Smooth muscle cell (in vitro differentiated cells): Measurements from ENCODE around the gene KATNB1. TPM values are rescaled to one million over a fixed set of nuclear protein-coding genes. Genes with fewer than 3 reads are reported as not detected.

Source experiments
- DNase-seq: peaks from one replicate; lab custom pipeline; 2025; ENCODE audit not compliant: unreplicated experiment; lab: John Stamatoyannopoulos, UW
- H2AFZ ChIP-seq: fragments of 200-600 bp; sonication (generic); 2 replicates; pipeline ENCODE4 v1.6.0; 2016; ENCODE audit warnings: antibody characterized with exemption, low read depth, mild to moderate bottlenecking
- H3F3A ChIP-seq: fragments of 200-600 bp; sonication (generic); 2 replicates; pipeline ENCODE4 v1.6.0; 2017; ENCODE audit warnings: antibody characterized with exemption, low read depth
- H3K27ac ChIP-seq: fragments of 200-600 bp; sonication (generic); 2 replicates; pipeline ENCODE4 v1.5.1; 2016; ENCODE audit warnings: low read depth, mild to moderate bottlenecking
- H3K27me3 ChIP-seq: fragments of 200-600 bp; sonication (generic); 2 replicates; pipeline ENCODE4 v1.6.1; 2016; ENCODE audit warnings: low read depth, mild to moderate bottlenecking
- H3K36me3 ChIP-seq: fragments of 200-600 bp; sonication (generic); 2 replicates; pipeline ENCODE4 v1.5.1; 2016; ENCODE audit warnings: low read depth
- H3K4me1 ChIP-seq: fragments of 200-600 bp; sonication (generic); 2 replicates; pipeline ENCODE4 v1.5.1; 2016; ENCODE audit warnings: low read depth
- H3K4me2 ChIP-seq: fragments of 200-600 bp; sonication (generic); 2 replicates; pipeline ENCODE4 v1.6.0; 2016; ENCODE audit warnings: mild to moderate bottlenecking
- H3K4me3 ChIP-seq: fragments of 200-600 bp; sonication (generic); 2 replicates; pipeline ENCODE4 v1.5.1; 2016; ENCODE audit warnings: mild to moderate bottlenecking
- H3K79me2 ChIP-seq: fragments of 200-600 bp; sonication (generic); 2 replicates; pipeline ENCODE4 v1.6.0; 2016; ENCODE audit warnings: low read depth, mild to moderate bottlenecking
- H3K9ac ChIP-seq: fragments of 200-600 bp; sonication (generic); 2 replicates; pipeline ENCODE4 v1.6.0; 2016; ENCODE audit warnings: low read depth
- H3K9me3 ChIP-seq: fragments of 200-600 bp; sonication (generic); replicated peaks from 2 replicates; pipeline ENCODE4 v1.5.1; 2016; ENCODE audit warnings: low read depth
- H4K20me1 ChIP-seq: fragments of 200-600 bp; sonication (generic); 2 replicates; pipeline ENCODE4 v1.6.0; 2016; ENCODE audit warnings: low read depth
- WGBS: methylation state at CpG from one replicate; pipeline ENCODE4 v1.1.7; 2016; ENCODE audit warnings: low lambda C conversion rate; 5-methylcytosine and 5-hydroxymethylcytosine counted together
- polyA plus RNA-seq: library from polyadenylated mRNA; unstranded; fragments of >200 nt; fragmentation: Nextera tagmentation; extraction: Ambion mirVana; gene quantifications from 2 replicates; pipeline ENCODE4 v1.2.1, GENCODE V29; 2016
- total RNA-seq: library from RNA; depleted of rRNA; stranded (reverse); fragments of >200 nt; gene quantifications from 2 replicates; pipeline ENCODE4 v1.2.3, GENCODE V29; 2014
- TF ChIP-seq, protein P1 (sequence below): fragments of 200-600 bp; sonication (generic); IDR thresholded peaks from 2 replicates; pipeline ENCODE4 v1.5.1; 2017; ENCODE audit warnings: borderline replicate concordance, mild to moderate bottlenecking, antibody characterized with exemption; ENCODE audit not compliant: insufficient read depth, poor library complexity, severe bottlenecking

Gene KATNB1
- total and polyA plus RNA-seq, 2 experiments from 2014 or later: 11.9 to 23.6 TPM

DNA sequence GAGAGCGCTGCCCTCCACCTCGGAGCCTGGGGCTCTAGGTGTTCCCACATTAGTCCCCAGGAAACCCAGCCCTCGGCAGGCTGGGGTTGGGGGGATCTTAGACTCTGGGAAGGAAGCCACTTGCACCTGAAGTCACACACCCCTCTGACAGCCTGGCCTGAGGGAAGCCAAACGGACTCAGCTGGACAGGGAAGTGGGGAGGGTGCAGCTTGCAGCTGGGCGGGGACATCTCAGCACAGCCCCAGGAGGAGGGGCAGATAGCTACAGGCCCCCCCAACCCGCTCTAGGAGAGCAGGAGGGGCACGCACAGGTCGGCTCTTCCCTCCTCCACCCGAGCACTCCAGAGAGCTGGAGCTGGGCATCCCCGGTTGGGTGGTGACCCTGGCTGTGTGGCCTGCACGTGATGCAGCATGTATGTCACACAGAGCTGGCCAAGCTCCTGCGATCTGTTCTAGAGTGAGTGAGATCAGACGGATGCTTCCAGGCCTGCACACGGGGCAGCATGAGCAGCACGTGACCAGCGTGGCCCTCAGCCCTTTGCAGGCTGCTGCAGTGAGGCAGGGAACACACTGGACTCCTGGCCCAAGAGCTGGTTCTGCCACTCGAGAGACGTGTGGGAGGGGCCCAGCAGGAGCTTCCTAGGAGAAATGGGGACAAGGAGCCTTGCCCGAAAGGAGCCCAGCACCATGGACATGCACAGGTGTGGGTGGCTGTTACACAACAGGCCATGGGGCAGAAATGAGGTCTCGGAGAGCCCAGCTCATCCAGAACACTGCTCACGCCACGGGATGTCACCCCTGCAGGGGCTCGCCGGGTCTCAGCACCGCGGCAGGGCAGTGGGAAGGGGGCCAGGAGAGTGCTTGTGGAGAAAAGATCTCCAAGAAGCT, 51.3 kb downstream of the KATNB1 start:
- 94% methylated on average over 26 of the region's 26 CpGs for WGBS
- no peak overlapping the region for H3K27ac ChIP-seq
- H3K79me2 ChIP-seq: no peaks in the 10 kb centered on the region
- H3K4me1 ChIP-seq: no peaks in the 10 kb centered on the region
- no peak overlapping the region for H3K4me2 ChIP-seq
- H4K20me1 ChIP-seq: peaks cover 63% of the 10 kb centered on the region
- H3K9me3 ChIP-seq: no peaks in the 10 kb centered on the region
- TF ChIP-seq, protein P1, sequence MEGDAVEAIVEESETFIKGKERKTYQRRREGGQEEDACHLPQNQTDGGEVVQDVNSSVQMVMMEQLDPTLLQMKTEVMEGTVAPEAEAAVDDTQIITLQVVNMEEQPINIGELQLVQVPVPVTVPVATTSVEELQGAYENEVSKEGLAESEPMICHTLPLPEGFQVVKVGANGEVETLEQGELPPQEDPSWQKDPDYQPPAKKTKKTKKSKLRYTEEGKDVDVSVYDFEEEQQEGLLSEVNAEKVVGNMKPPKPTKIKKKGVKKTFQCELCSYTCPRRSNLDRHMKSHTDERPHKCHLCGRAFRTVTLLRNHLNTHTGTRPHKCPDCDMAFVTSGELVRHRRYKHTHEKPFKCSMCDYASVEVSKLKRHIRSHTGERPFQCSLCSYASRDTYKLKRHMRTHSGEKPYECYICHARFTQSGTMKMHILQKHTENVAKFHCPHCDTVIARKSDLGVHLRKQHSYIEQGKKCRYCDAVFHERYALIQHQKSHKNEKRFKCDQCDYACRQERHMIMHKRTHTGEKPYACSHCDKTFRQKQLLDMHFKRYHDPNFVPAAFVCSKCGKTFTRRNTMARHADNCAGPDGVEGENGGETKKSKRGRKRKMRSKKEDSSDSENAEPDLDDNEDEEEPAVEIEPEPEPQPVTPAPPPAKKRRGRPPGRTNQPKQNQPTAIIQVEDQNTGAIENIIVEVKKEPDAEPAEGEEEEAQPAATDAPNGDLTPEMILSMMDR: no peak
- DNase-seq: no peak
- H3K9ac ChIP-seq: no peak overlapping the region
- H3K27me3 ChIP-seq: no peaks in the 10 kb centered on the region
- H2AFZ ChIP-seq: no peak overlapping the region
- H3K36me3 ChIP-seq: no peaks in the 10 kb centered on the region
- no peak overlapping the region for H3K4me3 ChIP-seq
- H3F3A ChIP-seq: no peaks in the 10 kb centered on the region

DNA sequence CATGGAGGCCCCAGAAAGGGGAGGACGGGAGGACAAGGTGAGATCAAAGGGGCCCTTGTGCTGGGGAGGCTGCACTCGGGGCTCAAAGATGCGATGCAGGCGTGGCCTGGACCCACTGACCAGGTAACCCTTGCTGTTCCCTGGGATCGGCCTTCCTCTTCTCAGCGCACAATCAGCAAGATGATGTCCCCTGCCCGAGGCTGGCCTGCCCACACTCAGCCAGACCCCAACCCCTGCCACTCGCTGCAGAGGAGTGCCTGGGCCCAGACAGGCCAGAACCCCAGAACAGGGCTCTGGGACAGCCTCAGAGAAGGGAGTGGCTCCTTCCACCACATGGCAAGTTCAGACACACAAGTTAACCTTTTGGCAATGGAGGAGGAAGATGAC, 51.9 kb downstream of the KATNB1 start:
- Histone ChIP-seq H3K4me2 (no peak overlapping the region), H3K27me3 (no peaks in the 10 kb centered on the region), H3K4me1 (no peaks in the 10 kb centered on the region), H3F3A (no peaks in the 10 kb centered on the region), H3K27ac (no peak overlapping the region), H4K20me1 (peaks cover 63% of the 10 kb centered on the region), H3K79me2 (no peaks in the 10 kb centered on the region), H3K9me3 (no peaks in the 10 kb centered on the region), H2AFZ (no peak overlapping the region), H3K4me3 (no peak overlapping the region), H3K36me3 (no peaks in the 10 kb centered on the region), H3K9ac (no peak overlapping the region)
- TF ChIP-seq, protein P1: no peak
- DNase-seq: no peak
- 82% methylated on average over 8 of the region's 8 CpGs for WGBS

DNA sequence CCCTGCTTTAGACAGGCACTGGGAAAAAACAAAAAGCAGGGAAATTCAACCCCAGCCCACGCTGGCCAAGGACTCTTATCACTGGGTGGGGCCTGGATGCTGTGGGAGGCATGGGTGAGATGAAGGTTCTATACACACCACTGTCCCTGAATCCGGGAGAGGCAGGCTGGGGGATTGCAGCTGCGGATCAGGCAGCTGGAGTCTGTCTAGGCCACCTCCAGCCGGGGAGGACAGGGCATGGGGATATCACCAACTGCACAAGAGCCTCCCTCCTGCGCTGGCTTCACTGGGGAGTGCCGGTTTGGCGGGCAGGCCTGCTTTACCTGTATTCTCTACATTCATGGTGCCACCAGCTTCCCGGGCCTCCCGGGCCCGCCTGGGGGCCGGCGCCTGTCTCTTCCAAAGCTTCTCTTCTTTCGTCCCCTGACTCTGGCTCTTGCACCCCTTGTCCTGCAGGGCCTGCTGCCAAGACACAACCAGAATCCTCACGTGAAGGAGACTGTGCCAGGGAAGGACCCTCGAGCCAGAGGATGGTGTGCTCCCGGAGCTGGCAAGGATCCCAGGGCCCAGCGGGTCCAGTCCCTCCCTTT, 52.8 kb downstream of the KATNB1 start:
- peaks cover 66% of the 10 kb centered on the region for H4K20me1 ChIP-seq
- DNase-seq: no peak
- no peaks in the 10 kb centered on the region for H3K9me3 ChIP-seq
- H3K79me2 ChIP-seq: no peaks in the 10 kb centered on the region
- H3K4me2 ChIP-seq: no peak overlapping the region
- H3F3A ChIP-seq: no peaks in the 10 kb centered on the region
- H3K4me1 ChIP-seq: no peaks in the 10 kb centered on the region
- TF ChIP-seq, protein P1: no peak
- H2AFZ ChIP-seq: no peak overlapping the region
- no peak overlapping the region for H3K9ac ChIP-seq
- H3K27ac ChIP-seq: no peak overlapping the region
- H3K27me3 ChIP-seq: no peaks in the 10 kb centered on the region
- WGBS: 89% methylated on average over 17 of the region's 17 CpGs
- no peak overlapping the region for H3K4me3 ChIP-seq
- H3K36me3 ChIP-seq: no peaks in the 10 kb centered on the region

DNA sequence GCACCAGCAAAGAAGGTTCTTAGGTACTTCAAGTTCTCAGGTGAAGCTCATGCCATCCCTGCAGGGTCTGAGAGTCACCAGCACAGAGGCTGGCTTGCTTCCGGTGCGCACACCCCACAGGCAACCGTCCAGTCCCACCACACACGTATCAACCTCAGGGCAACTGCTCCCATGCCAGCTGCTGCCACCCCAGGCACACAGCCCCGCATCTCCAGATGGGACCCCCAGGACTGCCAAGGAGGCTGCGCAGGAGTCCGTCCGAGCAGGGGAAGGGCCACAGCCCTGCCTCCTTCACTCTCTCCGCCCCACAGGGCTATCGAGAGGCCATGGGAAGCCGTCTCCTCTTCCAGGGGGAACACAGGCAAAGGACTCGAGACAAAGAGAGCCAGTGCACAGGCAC, 53.4 kb downstream of the KATNB1 start:
- 96% methylated on average over 12 of the region's 12 CpGs for WGBS
- Histone ChIP-seq H4K20me1 (peaks cover 66% of the 10 kb centered on the region), H3K27ac (no peak overlapping the region), H3K27me3 (no peaks in the 10 kb centered on the region), H3K9me3 (no peaks in the 10 kb centered on the region), H3K36me3 (no peaks in the 10 kb centered on the region), H3K4me3 (no peak overlapping the region), H2AFZ (no peak overlapping the region), H3K4me1 (no peaks in the 10 kb centered on the region), H3K9ac (no peak overlapping the region), H3F3A (no peaks in the 10 kb centered on the region), H3K4me2 (no peak overlapping the region), H3K79me2 (no peaks in the 10 kb centered on the region)
- TF ChIP-seq, protein P1: no peak
- no peak for DNase-seq
